Thyroid gland (tissue), 4 donors: ENCODE measurements around the gene GAK.

Experiments
- POLR2A ChIP-seq, 2 donors: fragments of 450-650 bp; IDR thresholded peaks; one replicate each; pipeline ENCODE4 v1.6.1; 2017; ENCODE audit warnings: antibody characterized with exemption in 2 of 2, mild to moderate bottlenecking in 2 of 2, moderate library complexity in 1 of 2
- TF ChIP-seq, protein P1 (sequence below), 6 experiments: fragments of 200-600 bp in 3 of 6; fragments of 450-650 bp in 3 of 6; sonication (generic) in 3 of 6; IDR thresholded peaks; one replicate each; pipeline ENCODE4 v1.5.1; 2016 to 2019; ENCODE audit warnings: antibody characterized with exemption in 6 of 6, mild to moderate bottlenecking in 2 of 6, inconsistent platforms in 1 of 6, moderate library complexity in 1 of 6

DNA sequence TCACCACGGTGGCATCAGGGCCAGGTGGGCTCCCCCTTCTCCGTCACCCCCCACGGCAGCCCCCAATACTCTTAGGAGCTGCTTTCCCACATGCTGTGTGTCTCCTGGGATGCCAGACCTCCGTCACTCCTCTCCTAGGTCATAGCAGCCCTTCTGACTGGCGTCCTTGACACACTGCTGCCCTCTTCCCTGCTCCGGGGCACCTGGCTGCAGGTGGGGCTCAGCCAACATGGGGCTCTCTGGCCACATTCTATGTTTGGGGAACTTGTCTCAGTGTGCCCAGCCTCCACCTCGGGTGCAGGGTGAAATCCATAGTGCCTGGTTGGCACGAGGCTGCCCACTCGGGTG, 14.0 kb upstream of the GAK start:
- TF ChIP-seq, protein P1, sequence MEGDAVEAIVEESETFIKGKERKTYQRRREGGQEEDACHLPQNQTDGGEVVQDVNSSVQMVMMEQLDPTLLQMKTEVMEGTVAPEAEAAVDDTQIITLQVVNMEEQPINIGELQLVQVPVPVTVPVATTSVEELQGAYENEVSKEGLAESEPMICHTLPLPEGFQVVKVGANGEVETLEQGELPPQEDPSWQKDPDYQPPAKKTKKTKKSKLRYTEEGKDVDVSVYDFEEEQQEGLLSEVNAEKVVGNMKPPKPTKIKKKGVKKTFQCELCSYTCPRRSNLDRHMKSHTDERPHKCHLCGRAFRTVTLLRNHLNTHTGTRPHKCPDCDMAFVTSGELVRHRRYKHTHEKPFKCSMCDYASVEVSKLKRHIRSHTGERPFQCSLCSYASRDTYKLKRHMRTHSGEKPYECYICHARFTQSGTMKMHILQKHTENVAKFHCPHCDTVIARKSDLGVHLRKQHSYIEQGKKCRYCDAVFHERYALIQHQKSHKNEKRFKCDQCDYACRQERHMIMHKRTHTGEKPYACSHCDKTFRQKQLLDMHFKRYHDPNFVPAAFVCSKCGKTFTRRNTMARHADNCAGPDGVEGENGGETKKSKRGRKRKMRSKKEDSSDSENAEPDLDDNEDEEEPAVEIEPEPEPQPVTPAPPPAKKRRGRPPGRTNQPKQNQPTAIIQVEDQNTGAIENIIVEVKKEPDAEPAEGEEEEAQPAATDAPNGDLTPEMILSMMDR (IDR thresholded peaks at IDR 0.05): no peak
- no peak for TF ChIP-seq POLR2A (IDR thresholded peaks at IDR 0.05)
